Activated CD4-positive, alpha-beta memory T cell treated with anti-CD3 and anti-CD28 coated beads, Interleukin-2, amount 10 ng/mL, durations not matched to agents 7 days and 5 days (primary cell): ENCODE measurements around the gene ZNF473. TPM values are rescaled to one million over a fixed set of nuclear protein-coding genes. Genes with fewer than 3 reads are reported as not detected.
"Not testable (repeated sequence)": the region's sequence is repeated elsewhere in the genome, so short reads cannot be mapped to it uniquely, and the experiment has no call there.

Experiments
- CTCF ChIA-PET: fragments of 350-600 bp; sonication (Branson Sonifier 250); formaldehyde crosslinking; loops from one replicate; lab custom pipeline; 2021; ENCODE audit warnings: antibody characterized with exemption, inconsistent platforms; lab: Charles Lee
- POLR2A ChIA-PET: fragments of 350-600 bp; sonication (Branson Sonifier 250); formaldehyde crosslinking; loops from one replicate; lab custom pipeline; 2021; ENCODE audit warnings: antibody characterized with exemption; lab: Charles Lee
- DNase-seq: peaks from one replicate; pipeline ENCODE4 v3.0.0-alpha.2; 2020
- H3K27ac Mint-ChIP-seq: one replicate; pipeline ENCODE4 v1.8.0; 2021; ENCODE audit warnings: mild to moderate bottlenecking, mixed read lengths
- H3K27me3 Mint-ChIP-seq: one replicate; pipeline ENCODE4 v1.8.0; 2021; ENCODE audit warnings: mixed read lengths
- H3K36me3 Mint-ChIP-seq: one replicate; pipeline ENCODE4 v1.8.0; 2021; ENCODE audit warnings: low read depth, mixed read lengths
- H3K4me1 Mint-ChIP-seq: one replicate; pipeline ENCODE4 v1.8.0; 2021; ENCODE audit warnings: mixed read lengths
- H3K4me3 Mint-ChIP-seq: one replicate; pipeline ENCODE4 v1.8.0; 2021; ENCODE audit warnings: mild to moderate bottlenecking, mixed read lengths
- H3K9me3 Mint-ChIP-seq: one replicate; pipeline ENCODE4 v1.8.0; 2021; ENCODE audit warnings: mixed read lengths
- total RNA-seq, 2 experiments: library from RNA; stranded (reverse); gene quantifications; one replicate each; pipeline ENCODE4 v1.2.3, GENCODE V29; 2021

Gene ZNF473
- total RNA-seq, 2 experiments from 2014 or later: 8.0 to 8.1 TPM

- Mint-ChIP-seq H3K4me3 (no peak overlapping the region), H3K27ac (no peak overlapping the region), H3K27me3 (no peaks in the 10 kb centered on the region), H3K4me1 (no peaks in the 10 kb centered on the region), H3K9me3 (peaks cover 40% of the 10 kb centered on the region), H3K36me3 (peaks cover 74% of the 10 kb centered on the region)
- ChIA-PET CTCF (no interaction called here), POLR2A (no interaction called here)
- no peak for DNase-seq
Measured at GRCh38 chr19:50040967-50041366, 15.2 kb downstream of the ZNF473 start.

GRCh38 chr19:50042363-50043024 is 16.7 kb downstream of the ZNF473 start:
- Mint-ChIP-seq H3K9me3 (peaks cover 50% of the 10 kb centered on the region), H3K36me3 (peaks cover 80% of the 10 kb centered on the region), H3K27ac (no peak overlapping the region), H3K4me3 (no peak overlapping the region), H3K27me3 (no peaks in the 10 kb centered on the region), H3K4me1 (no peaks in the 10 kb centered on the region)
- no peak for DNase-seq
- POLR2A ChIA-PET: no interaction called here
- CTCF ChIA-PET: no interaction called here

- ChIA-PET CTCF (interaction anchor here (0.7 kb wide), 1 partner anchor 120 kb away, joined by 3 read pairs; no protein-coding TSS in a partner anchor), POLR2A (no interaction called here)
- no peak overlapping the region for H3K4me3 Mint-ChIP-seq
- peaks cover 58% of the 10 kb centered on the region for H3K9me3 Mint-ChIP-seq
- H3K27me3 Mint-ChIP-seq: no peaks in the 10 kb centered on the region
- H3K36me3 Mint-ChIP-seq: peaks cover 91% of the 10 kb centered on the region
- H3K27ac Mint-ChIP-seq: no peak overlapping the region
- H3K4me1 Mint-ChIP-seq: no peaks in the 10 kb centered on the region
- DNase-seq: no peak
Measured at GRCh38 chr19:50043967-50044366, 18.2 kb downstream of the ZNF473 start.

- H3K36me3 Mint-ChIP-seq: peaks cover 82% of the 10 kb centered on the region
- peaks cover 58% of the 10 kb centered on the region for H3K9me3 Mint-ChIP-seq
- no peak overlapping the region for H3K27ac Mint-ChIP-seq
- no peak for DNase-seq
- no peaks in the 10 kb centered on the region for H3K4me1 Mint-ChIP-seq
- ChIA-PET CTCF (no interaction called here), POLR2A (no interaction called here)
- no peak overlapping the region for H3K4me3 Mint-ChIP-seq
- H3K27me3 Mint-ChIP-seq: no peaks in the 10 kb centered on the region
Measured at GRCh38 chr19:50044922-50045321, 19.1 kb downstream of the ZNF473 start.

DNA sequence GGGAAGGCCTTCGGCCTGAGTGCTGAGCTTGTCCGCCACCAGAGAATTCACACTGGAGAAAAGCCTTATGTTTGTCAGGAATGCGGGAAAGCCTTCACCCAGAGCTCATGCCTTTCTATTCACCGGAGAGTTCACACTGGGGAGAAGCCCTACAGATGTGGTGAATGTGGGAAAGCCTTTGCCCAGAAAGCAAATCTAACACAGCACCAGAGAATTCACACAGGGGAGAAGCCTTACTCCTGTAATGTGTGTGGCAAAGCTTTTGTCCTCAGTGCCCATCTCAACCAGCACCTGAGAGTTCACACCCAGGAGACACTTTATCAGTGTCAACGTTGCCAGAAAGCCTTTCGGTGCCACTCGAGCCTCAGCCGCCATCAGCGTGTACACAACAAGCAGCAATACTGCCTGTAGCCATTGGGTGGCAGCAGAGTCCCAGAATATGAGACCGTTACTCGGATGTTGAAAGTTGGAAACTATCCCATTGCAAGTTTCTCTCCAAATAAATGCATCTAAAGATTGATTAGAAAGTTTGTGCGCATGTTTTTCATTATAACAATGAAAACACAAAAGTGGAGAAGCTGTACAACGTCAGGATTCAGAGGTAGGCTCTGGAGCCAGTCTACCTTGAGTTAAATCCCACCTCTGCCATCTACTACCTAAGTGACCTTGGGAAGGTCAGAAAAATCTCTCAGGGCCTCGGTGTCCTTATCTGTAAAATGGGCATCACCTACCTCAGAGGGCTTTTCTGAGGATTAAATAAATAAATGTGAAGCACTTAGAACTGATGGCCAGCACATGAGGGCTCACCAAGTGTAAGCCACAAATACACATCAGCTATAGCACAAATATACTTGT is 21.1 kb downstream of the ZNF473 start:
- ChIA-PET CTCF (interaction anchor here (1.3 kb wide), 1 partner anchor 9 kb away, joined by 3 read pairs; no protein-coding TSS in a partner anchor), POLR2A (no interaction called here)
- H3K27me3 Mint-ChIP-seq: peaks cover 3% of the 10 kb centered on the region
- peaks cover 59% of the 10 kb centered on the region for H3K9me3 Mint-ChIP-seq
- peak; percentile 30 for DNase-seq
- no peak overlapping the region for H3K27ac Mint-ChIP-seq
- no peak overlapping the region for H3K4me3 Mint-ChIP-seq
- H3K36me3 Mint-ChIP-seq: peaks cover 63% of the 10 kb centered on the region
- H3K4me1 Mint-ChIP-seq: peaks cover 12% of the 10 kb centered on the region

- no peak for DNase-seq
- POLR2A ChIA-PET: no interaction called here
- H3K9me3 Mint-ChIP-seq: peaks cover 53% of the 10 kb centered on the region
- H3K27me3 Mint-ChIP-seq: peaks cover 3% of the 10 kb centered on the region
- no peak overlapping the region for H3K4me3 Mint-ChIP-seq
- CTCF ChIA-PET: interaction anchor here (1.3 kb wide), 1 partner anchor 8 kb away, joined by 3 read pairs; no protein-coding TSS in a partner anchor
- peaks cover 55% of the 10 kb centered on the region for H3K36me3 Mint-ChIP-seq
- no peak overlapping the region for H3K27ac Mint-ChIP-seq
- peaks cover 12% of the 10 kb centered on the region for H3K4me1 Mint-ChIP-seq
Measured at GRCh38 chr19:50047671-50048070, 21.9 kb downstream of the ZNF473 start.

DNA sequence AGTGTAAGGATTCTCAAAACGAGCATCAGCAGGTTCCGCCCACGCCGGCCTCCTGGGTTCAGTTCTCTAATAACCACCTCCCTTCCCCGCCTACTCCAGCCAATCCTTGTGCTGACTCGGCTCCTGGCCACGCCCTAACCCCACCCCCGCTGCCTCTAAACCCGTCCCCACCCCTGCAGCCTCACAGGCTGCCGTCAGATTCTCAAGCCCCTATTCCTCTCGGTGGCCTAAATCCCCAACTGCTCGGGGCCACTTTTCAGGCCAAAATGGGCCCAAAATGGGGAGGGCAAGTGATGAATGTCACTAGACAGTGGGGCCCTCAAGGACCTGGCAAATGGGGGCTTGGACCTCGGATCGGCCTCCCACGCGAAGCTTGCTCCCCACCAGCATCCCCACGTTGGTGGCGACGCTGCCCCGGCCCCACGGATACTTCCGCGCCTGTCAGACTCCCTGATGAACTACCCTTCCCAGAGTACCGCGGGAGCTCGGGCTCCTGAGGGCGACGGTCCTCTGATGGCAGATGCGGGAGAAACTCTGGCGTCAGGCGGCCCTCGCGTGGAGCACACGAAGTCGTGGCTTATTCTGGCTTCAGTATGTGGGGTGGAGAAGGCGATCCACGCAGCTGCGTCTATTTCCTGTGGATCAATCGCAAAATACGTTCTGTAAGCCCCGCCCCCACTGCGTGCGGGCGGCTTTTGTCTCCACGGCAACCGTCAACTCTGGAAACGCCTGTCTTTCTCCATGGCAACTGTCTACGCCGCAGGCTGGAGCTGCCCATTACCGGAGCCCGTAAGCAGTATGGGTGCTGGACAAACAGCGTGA is 24.8 kb downstream of the ZNF473 start:
- peaks cover 30% of the 10 kb centered on the region for H3K9me3 Mint-ChIP-seq
- peak overlapping the region; percentile 67 for H3K4me3 Mint-ChIP-seq
- CTCF ChIA-PET: no interaction called here
- peaks cover 6% of the 10 kb centered on the region for H3K27me3 Mint-ChIP-seq
- DNase-seq: peak; percentile 75
- H3K36me3 Mint-ChIP-seq: peaks cover 28% of the 10 kb centered on the region
- peaks cover 12% of the 10 kb centered on the region for H3K4me1 Mint-ChIP-seq
- POLR2A ChIA-PET: interaction anchor here (0.9 to 1.5 kb wide), 2 partner anchors 11 to 122 kb away, joined by 3 to 4 read pairs; no protein-coding TSS in a partner anchor
- H3K27ac Mint-ChIP-seq: no peak overlapping the region

DNA sequence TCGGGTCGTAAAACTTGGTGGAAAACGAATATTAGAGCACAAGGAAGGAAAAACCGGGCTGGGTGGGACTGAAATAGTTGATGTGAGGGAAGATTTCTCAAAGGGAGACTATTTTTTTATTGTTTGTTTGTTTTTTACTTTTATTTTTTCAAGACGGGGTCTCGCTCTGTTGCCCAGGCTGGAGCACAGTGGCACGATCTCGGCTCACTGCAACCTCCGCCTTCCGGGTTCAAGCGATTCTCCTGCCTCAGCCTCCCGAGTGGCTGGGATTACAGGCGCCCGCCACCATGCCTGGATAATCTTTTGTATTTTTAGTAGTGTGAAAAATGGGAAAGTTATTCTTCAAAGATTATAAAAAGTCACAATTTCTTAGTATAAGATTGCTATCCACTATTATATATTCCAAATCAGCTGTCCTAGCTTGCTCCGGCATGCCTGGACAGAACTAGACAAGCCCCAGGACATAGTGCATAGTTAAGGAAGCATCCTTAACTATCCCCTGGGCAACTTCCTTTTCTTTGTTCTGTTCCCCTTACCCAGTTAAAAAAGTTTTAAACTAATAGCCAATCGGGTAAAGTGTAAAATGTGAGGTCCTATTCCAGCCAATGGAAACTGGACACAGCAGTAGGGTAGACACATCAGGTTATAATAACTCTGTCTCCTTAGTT is 25.6 kb downstream of the ZNF473 start:
- H3K27me3 Mint-ChIP-seq, CTCF ChIA-PET, DNase-seq, H3K27ac Mint-ChIP-seq: not testable (repeated sequence)
- peaks cover 12% of the 10 kb centered on the region for H3K4me1 Mint-ChIP-seq
- peaks cover 23% of the 10 kb centered on the region for H3K36me3 Mint-ChIP-seq
- peaks cover 25% of the 10 kb centered on the region for H3K9me3 Mint-ChIP-seq
- peak overlapping the region; percentile 67 for H3K4me3 Mint-ChIP-seq
- POLR2A ChIA-PET: interaction anchor here (1.5 kb wide), 1 partner anchor 12 kb away, joined by 4 read pairs; no protein-coding TSS in a partner anchor

GRCh38 chr19:50051964-50052363 is 26.2 kb downstream of the ZNF473 start:
- Mint-ChIP-seq H3K36me3 (peaks cover 19% of the 10 kb centered on the region), H3K9me3 (peaks cover 20% of the 10 kb centered on the region), H3K4me3 (no peak overlapping the region), H3K27me3 (peaks cover 6% of the 10 kb centered on the region), H3K4me1 (peaks cover 12% of the 10 kb centered on the region), H3K27ac (no peak overlapping the region)
- no peak for DNase-seq
- ChIA-PET POLR2A (no interaction called here), CTCF (no interaction called here)

- ChIA-PET POLR2A (no interaction called here), CTCF (no interaction called here)
- Mint-ChIP-seq H3K9me3 (peaks cover 14% of the 10 kb centered on the region), H3K4me1 (peaks cover 12% of the 10 kb centered on the region), H3K4me3 (no peak overlapping the region), H3K27ac (no peak overlapping the region), H3K27me3 (peaks cover 6% of the 10 kb centered on the region), H3K36me3 (peaks cover 9% of the 10 kb centered on the region)
- DNase-seq: no peak
Measured at GRCh38 chr19:50053119-50053518, 27.3 kb downstream of the ZNF473 start.

GRCh38 chr19:50058425-50058824 is 32.6 kb downstream of the ZNF473 start:
- CTCF ChIA-PET: no interaction called here

DNA sequence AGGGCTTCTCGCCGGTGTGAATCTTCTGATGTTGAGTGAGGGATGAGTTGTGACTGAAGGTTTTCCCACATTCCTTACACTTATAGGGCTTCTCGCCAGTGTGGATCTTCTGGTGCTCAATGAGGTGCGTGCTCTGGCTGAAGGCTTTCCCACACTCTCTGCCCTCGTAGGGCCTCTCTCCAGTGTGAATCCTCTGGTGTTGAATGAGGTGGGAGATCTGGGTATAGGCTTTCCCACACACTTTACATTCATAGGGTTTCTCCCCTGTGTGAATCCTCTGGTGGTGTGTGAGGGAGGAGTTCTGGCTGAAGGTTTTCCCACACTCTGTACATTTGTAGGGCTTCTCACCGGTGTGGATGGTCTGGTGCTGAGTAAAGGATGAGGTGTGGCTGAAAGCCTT is 33.2 kb downstream of the ZNF473 start:
- ChIA-PET POLR2A (no interaction called here), CTCF (no interaction called here)
- Mint-ChIP-seq H3K27ac (no peak overlapping the region), H3K9me3 (peaks cover 30% of the 10 kb centered on the region), H3K4me1 (no peaks in the 10 kb centered on the region), H3K4me3 (no peak overlapping the region), H3K27me3 (no peaks in the 10 kb centered on the region), H3K36me3 (peaks cover 18% of the 10 kb centered on the region)
- no peak for DNase-seq

More at GRCh38 chr19:50058425-50058824, 32.6 kb downstream of the ZNF473 start:
- no peaks in the 10 kb centered on the region for H3K4me1 Mint-ChIP-seq
- H3K27ac Mint-ChIP-seq: no peak overlapping the region
- H3K27me3 Mint-ChIP-seq: no peaks in the 10 kb centered on the region
- DNase-seq: no peak
- POLR2A ChIA-PET: no interaction called here
- peaks cover 32% of the 10 kb centered on the region for H3K9me3 Mint-ChIP-seq
- H3K4me3 Mint-ChIP-seq: no peak overlapping the region
- H3K36me3 Mint-ChIP-seq: peaks cover 18% of the 10 kb centered on the region
